ENCODE data around the gene MCU.

GRCh38 chr10:72762042-72762441 is 70.1 kb downstream of the MCU start:
- TF ChIP-seq, protein P1, sequence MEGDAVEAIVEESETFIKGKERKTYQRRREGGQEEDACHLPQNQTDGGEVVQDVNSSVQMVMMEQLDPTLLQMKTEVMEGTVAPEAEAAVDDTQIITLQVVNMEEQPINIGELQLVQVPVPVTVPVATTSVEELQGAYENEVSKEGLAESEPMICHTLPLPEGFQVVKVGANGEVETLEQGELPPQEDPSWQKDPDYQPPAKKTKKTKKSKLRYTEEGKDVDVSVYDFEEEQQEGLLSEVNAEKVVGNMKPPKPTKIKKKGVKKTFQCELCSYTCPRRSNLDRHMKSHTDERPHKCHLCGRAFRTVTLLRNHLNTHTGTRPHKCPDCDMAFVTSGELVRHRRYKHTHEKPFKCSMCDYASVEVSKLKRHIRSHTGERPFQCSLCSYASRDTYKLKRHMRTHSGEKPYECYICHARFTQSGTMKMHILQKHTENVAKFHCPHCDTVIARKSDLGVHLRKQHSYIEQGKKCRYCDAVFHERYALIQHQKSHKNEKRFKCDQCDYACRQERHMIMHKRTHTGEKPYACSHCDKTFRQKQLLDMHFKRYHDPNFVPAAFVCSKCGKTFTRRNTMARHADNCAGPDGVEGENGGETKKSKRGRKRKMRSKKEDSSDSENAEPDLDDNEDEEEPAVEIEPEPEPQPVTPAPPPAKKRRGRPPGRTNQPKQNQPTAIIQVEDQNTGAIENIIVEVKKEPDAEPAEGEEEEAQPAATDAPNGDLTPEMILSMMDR (IDR thresholded peaks at IDR 0.05), result no peak
- no peak for TF ChIP-seq EZH2 (IDR thresholded peaks at IDR 0.05; ENCODE audit: borderline replicate concordance, insufficient read depth, low read depth, low read length, poor library complexity, severe bottlenecking)

Data from B cell (primary cell).